ENCODE data around the gene ZSCAN10. TPM values are rescaled to one million over a fixed set of nuclear protein-coding genes. Genes with fewer than 3 reads are reported as not detected.

ZSCAN10 gene
- total and polyA plus RNA-seq, 9 of the 15 experiments (the other 6 are each of a cell fraction or from before 2014, with no cell fraction given), result 0.22 TPM; not detected in 8

DNA sequence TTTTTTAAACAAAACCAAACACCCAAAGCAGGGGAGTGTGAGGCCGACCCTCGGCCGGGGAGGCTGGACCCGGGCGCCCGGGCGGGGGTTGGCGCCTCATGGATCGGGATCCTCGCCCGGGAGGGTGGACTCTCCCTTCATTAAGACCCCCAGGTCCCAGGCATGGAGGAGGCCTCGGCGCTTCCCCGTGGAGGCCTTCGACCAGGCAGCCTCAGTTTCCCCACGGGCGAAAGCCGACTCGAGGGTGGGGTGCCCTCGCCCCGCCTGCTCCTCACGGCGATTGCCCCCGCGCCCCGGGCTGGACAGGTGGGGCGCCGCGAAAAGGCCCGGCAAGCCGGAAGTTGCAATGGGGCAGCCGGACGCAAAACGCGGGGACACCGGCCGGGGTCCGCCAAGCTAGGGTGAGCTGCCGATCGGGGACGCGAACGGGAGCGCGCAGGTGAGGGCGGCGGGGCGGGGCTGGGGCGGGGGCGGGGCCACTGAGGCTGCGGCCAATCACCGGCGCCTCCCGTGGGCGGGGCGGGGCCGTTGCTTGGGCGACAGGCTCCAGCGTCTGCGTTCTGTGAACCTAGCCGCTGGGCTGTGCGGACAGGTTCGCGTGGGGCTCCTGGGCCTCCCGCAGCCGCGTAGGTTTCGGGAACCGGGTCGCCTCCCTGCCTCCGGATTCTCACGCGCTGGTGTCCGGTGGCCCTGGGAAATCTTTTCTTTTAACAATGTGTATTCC is 7.3 kb upstream of the ZSCAN10 start (continued):
- TF ChIP-seq, protein P1, sequence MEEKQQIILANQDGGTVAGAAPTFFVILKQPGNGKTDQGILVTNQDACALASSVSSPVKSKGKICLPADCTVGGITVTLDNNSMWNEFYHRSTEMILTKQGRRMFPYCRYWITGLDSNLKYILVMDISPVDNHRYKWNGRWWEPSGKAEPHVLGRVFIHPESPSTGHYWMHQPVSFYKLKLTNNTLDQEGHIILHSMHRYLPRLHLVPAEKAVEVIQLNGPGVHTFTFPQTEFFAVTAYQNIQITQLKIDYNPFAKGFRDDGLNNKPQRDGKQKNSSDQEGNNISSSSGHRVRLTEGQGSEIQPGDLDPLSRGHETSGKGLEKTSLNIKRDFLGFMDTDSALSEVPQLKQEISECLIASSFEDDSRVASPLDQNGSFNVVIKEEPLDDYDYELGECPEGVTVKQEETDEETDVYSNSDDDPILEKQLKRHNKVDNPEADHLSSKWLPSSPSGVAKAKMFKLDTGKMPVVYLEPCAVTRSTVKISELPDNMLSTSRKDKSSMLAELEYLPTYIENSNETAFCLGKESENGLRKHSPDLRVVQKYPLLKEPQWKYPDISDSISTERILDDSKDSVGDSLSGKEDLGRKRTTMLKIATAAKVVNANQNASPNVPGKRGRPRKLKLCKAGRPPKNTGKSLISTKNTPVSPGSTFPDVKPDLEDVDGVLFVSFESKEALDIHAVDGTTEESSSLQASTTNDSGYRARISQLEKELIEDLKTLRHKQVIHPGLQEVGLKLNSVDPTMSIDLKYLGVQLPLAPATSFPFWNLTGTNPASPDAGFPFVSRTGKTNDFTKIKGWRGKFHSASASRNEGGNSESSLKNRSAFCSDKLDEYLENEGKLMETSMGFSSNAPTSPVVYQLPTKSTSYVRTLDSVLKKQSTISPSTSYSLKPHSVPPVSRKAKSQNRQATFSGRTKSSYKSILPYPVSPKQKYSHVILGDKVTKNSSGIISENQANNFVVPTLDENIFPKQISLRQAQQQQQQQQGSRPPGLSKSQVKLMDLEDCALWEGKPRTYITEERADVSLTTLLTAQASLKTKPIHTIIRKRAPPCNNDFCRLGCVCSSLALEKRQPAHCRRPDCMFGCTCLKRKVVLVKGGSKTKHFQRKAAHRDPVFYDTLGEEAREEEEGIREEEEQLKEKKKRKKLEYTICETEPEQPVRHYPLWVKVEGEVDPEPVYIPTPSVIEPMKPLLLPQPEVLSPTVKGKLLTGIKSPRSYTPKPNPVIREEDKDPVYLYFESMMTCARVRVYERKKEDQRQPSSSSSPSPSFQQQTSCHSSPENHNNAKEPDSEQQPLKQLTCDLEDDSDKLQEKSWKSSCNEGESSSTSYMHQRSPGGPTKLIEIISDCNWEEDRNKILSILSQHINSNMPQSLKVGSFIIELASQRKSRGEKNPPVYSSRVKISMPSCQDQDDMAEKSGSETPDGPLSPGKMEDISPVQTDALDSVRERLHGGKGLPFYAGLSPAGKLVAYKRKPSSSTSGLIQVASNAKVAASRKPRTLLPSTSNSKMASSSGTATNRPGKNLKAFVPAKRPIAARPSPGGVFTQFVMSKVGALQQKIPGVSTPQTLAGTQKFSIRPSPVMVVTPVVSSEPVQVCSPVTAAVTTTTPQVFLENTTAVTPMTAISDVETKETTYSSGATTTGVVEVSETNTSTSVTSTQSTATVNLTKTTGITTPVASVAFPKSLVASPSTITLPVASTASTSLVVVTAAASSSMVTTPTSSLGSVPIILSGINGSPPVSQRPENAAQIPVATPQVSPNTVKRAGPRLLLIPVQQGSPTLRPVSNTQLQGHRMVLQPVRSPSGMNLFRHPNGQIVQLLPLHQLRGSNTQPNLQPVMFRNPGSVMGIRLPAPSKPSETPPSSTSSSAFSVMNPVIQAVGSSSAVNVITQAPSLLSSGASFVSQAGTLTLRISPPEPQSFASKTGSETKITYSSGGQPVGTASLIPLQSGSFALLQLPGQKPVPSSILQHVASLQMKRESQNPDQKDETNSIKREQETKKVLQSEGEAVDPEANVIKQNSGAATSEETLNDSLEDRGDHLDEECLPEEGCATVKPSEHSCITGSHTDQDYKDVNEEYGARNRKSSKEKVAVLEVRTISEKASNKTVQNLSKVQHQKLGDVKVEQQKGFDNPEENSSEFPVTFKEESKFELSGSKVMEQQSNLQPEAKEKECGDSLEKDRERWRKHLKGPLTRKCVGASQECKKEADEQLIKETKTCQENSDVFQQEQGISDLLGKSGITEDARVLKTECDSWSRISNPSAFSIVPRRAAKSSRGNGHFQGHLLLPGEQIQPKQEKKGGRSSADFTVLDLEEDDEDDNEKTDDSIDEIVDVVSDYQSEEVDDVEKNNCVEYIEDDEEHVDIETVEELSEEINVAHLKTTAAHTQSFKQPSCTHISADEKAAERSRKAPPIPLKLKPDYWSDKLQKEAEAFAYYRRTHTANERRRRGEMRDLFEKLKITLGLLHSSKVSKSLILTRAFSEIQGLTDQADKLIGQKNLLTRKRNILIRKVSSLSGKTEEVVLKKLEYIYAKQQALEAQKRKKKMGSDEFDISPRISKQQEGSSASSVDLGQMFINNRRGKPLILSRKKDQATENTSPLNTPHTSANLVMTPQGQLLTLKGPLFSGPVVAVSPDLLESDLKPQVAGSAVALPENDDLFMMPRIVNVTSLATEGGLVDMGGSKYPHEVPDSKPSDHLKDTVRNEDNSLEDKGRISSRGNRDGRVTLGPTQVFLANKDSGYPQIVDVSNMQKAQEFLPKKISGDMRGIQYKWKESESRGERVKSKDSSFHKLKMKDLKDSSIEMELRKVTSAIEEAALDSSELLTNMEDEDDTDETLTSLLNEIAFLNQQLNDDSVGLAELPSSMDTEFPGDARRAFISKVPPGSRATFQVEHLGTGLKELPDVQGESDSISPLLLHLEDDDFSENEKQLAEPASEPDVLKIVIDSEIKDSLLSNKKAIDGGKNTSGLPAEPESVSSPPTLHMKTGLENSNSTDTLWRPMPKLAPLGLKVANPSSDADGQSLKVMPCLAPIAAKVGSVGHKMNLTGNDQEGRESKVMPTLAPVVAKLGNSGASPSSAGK (IDR thresholded peaks at IDR 0.05), result 0 out of 2 replicates have a peak, but pooled peaks have one; percentile 40
- TF ChIP-seq ZFP36 (IDR thresholded peaks at IDR 0.05; ENCODE audit: low read depth, low read length, partially characterized antibody) (no peak), CHD4 (IDR thresholded peaks at IDR 0.05; ENCODE audit: insufficient read depth, insufficient replicate concordance, low read depth, low read length, poor library complexity, severe bottlenecking) (no peak), HNRNPLL (IDR thresholded peaks at IDR 0.05; ENCODE audit: low read depth, low read length, poor library complexity, severe bottlenecking) (peak; percentile 20), SIX5 (IDR thresholded peaks at IDR 0.05; ENCODE audit: borderline replicate concordance in 1 of 2, insufficient read depth in 1 of 2, low read depth in 1 of 2, low read length in 2 of 2) (no peak; a peak in 1 of 4 replicates), NRF1 (conservative IDR thresholded peaks at IDR 0.05 in 1 of 2, IDR thresholded peaks at IDR 0.05 in 1 of 2) (peak; percentile 26 to 63; a peak in 3 of 4 replicates), ZNF217 (CRISPR knock-in tag; IDR thresholded peaks at IDR 0.05) (no peak), CAMTA2 (CRISPR knock-in tag; conservative IDR thresholded peaks at IDR 0.05) (no peak)
- TF ChIP-seq, protein P2, sequence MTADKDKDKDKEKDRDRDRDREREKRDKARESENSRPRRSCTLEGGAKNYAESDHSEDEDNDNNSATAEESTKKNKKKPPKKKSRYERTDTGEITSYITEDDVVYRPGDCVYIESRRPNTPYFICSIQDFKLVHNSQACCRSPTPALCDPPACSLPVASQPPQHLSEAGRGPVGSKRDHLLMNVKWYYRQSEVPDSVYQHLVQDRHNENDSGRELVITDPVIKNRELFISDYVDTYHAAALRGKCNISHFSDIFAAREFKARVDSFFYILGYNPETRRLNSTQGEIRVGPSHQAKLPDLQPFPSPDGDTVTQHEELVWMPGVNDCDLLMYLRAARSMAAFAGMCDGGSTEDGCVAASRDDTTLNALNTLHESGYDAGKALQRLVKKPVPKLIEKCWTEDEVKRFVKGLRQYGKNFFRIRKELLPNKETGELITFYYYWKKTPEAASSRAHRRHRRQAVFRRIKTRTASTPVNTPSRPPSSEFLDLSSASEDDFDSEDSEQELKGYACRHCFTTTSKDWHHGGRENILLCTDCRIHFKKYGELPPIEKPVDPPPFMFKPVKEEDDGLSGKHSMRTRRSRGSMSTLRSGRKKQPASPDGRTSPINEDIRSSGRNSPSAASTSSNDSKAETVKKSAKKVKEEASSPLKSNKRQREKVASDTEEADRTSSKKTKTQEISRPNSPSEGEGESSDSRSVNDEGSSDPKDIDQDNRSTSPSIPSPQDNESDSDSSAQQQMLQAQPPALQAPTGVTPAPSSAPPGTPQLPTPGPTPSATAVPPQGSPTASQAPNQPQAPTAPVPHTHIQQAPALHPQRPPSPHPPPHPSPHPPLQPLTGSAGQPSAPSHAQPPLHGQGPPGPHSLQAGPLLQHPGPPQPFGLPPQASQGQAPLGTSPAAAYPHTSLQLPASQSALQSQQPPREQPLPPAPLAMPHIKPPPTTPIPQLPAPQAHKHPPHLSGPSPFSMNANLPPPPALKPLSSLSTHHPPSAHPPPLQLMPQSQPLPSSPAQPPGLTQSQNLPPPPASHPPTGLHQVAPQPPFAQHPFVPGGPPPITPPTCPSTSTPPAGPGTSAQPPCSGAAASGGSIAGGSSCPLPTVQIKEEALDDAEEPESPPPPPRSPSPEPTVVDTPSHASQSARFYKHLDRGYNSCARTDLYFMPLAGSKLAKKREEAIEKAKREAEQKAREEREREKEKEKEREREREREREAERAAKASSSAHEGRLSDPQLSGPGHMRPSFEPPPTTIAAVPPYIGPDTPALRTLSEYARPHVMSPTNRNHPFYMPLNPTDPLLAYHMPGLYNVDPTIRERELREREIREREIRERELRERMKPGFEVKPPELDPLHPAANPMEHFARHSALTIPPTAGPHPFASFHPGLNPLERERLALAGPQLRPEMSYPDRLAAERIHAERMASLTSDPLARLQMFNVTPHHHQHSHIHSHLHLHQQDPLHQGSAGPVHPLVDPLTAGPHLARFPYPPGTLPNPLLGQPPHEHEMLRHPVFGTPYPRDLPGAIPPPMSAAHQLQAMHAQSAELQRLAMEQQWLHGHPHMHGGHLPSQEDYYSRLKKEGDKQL (CRISPR knock-in tag; IDR thresholded peaks at IDR 0.05; ENCODE audit: borderline replicate concordance), result no peak
